ENCODE data around the gene RNF208.
A peak's percentile ranks its signal among the peaks of the same experiment; 100 is the strongest.

RNF208 gene

DNA sequence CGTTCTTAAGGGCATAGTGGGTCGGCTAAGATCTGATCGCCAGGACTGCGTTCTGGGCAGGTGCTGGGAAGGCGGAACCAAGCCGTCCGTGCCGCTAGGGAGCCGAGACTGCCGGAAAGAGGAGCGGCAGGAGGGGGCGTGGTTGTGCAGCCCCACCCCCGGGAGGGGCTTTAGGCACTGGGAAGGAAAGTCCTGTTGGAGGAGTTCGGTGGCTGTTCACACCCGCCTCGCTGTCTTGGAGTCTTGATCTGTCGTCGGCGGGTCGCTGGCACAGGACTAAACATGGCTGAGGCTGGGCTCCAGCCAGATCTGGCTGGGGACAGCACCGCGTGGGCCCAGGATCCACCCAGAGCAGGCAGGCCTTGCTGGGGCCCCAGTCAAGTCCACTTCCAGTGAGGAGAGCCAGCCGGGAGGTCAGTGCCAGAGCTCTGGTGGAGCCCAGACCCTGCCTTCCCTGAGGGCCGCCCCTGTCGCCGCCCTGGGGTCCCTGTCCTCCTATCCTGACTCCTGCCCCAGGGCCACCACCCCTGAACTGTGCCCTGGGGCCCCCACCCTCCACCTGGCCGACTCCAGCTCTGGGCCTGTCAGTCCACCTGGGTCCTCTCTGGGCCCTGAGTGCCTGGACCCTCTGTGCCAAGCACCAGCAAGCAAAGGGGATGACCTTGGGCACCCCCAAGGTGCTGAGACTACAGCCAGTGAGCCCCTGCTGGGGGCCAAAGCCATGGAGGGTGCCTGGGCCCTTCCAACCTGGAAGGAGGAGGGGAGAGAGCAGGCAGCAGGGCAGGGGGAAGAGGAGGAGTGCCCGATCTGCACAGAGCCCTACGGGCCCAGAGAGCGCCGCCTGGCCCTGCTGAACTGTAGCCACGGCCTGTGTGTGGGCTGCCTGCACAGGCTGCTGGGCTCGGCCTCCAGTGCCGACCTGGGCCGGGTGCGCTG, 4.5 kb downstream of the RNF208 start:
- Histone ChIP-seq H3K4ac (ENCODE audit: low read depth in 1 of 2, low read length in 2 of 2) (peak overlapping the region; percentile 32 to 42), H3K79me1 (replicated peaks; ENCODE audit: low read length, poor library complexity, severe bottlenecking) (peaks cover 3% of the 10 kb centered on the region), H3K9ac (ENCODE audit: low read length) (peak overlapping the region; percentile 60), H3K4me3 (ENCODE audit: insufficient read depth in 1 of 2, low read depth in 1 of 2, low read length in 2 of 2) (peak overlapping the region in 1 of 2 experiments; percentile 69), H3K4me1 (ENCODE audit: control insufficient read depth, insufficient read depth, low read depth, low read length) (peaks cover 53% of the 10 kb centered on the region), H3K4me2 (ENCODE audit: low read length, poor library complexity, severe bottlenecking) (no peak overlapping the region), H2AK5ac (ENCODE audit: low read length, severe bottlenecking) (no peak overlapping the region), H2AFZ (ENCODE audit: low read depth, low read length) (no peak overlapping the region), H3K18ac (ENCODE audit: low read depth in 1 of 2, low read length in 2 of 2) (peak overlapping the region; percentile 34 to 61), H2BK5ac (ENCODE audit: low read depth, low read length, poor library complexity, severe bottlenecking) (no peak overlapping the region), H3K23ac (ENCODE audit: low read length in 2 of 2) (peak overlapping the region in 1 of 2 experiments; percentile 23), H3K9me3 (ENCODE audit: control insufficient read depth, low read length) (no peaks in the 10 kb centered on the region), H3K36me3 (ENCODE audit: control insufficient read depth in 1 of 2, insufficient read depth in 2 of 2, low read depth in 1 of 2, low read length in 2 of 2) (peaks cover 5 to 50% of the 10 kb centered on the region in 2 experiments), H3K27ac (ENCODE audit: low read length, poor library complexity, severe bottlenecking) (no peak overlapping the region), H4K91ac (ENCODE audit: low read length) (peak overlapping the region; percentile 64), H3K14ac (ENCODE audit: low read length in 2 of 2) (peak overlapping the region in 1 of 2 experiments; percentile 35), H3K27me3 (ENCODE audit: control insufficient read depth in 1 of 2, insufficient read depth in 1 of 2, low read length in 2 of 2) (no peaks in the 10 kb centered on the region), H4K8ac (ENCODE audit: low read length) (peak overlapping the region; percentile 52), H2BK15ac (ENCODE audit: low read depth, poor library complexity, severe bottlenecking) (peak overlapping the region; percentile 97), H2BK12ac (ENCODE audit: low read length in 2 of 2) (peak overlapping the region in 1 of 2 experiments; percentile 73), H2BK120ac (ENCODE audit: low read depth, low read length) (no peak overlapping the region)
- 43% methylated on average over 36 of the region's 36 CpGs for WGBS
- peak; percentile 63 for DNase-seq

DNA sequence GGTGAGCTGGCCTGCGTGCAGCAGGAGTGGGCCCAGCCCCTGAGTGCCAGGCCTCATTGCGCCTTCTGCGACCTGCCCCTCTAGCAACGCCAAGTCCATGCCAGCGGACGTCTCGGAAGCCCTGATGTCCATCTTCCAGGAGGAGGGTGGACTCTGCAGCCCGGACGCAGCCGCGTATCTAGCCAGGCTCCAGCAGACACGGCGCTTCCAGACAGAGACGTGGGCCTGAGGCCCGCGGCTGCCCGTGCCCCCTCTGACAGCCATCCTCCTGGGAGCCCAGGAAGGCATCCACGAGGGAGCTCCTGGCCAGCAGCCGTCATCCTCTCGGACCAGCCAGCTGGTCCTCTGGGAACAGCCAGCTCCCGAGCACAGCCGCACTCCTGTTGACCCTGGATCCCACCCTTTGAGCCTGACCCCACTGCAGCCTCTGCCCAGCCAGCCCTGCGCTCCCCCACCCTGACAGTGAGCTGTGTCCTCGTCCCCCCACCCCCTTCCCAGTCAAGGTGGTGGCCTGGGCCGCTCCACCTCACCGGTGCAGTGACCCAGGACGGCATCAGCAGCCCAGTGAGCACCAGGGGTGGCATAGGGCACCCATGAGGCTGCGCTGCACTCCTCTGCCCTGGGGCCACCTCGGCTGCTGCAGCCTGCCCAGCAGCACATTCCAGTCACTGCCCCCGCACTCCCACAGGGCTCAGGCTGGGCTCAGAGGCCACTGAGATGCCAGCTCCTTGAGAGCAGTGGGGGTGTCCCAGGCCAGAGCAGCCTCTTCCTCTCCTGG, 5.7 kb downstream of the RNF208 start:
- Histone ChIP-seq H2AK5ac (ENCODE audit: low read length, severe bottlenecking) (no peak overlapping the region), H3K14ac (ENCODE audit: low read length in 2 of 2) (no peak overlapping the region), H3K4me2 (ENCODE audit: low read length, poor library complexity, severe bottlenecking) (no peak overlapping the region), H3K27me3 (ENCODE audit: control insufficient read depth in 1 of 2, insufficient read depth in 1 of 2, low read length in 2 of 2) (no peaks in the 10 kb centered on the region), H2BK5ac (ENCODE audit: low read depth, low read length, poor library complexity, severe bottlenecking) (no peak overlapping the region), H3K4me1 (ENCODE audit: control insufficient read depth, insufficient read depth, low read depth, low read length) (peaks cover 45% of the 10 kb centered on the region), H3K18ac (ENCODE audit: low read depth in 1 of 2, low read length in 2 of 2) (no peak overlapping the region), H2AFZ (ENCODE audit: low read depth, low read length) (no peak overlapping the region), H4K91ac (ENCODE audit: low read length) (no peak overlapping the region), H3K4me3 (ENCODE audit: insufficient read depth in 1 of 2, low read depth in 1 of 2, low read length in 2 of 2) (no peak overlapping the region), H3K9me3 (ENCODE audit: control insufficient read depth, low read length) (no peaks in the 10 kb centered on the region), H3K36me3 (ENCODE audit: control insufficient read depth in 1 of 2, insufficient read depth in 2 of 2, low read depth in 1 of 2, low read length in 2 of 2) (peaks cover 5 to 62% of the 10 kb centered on the region in 2 experiments), H3K79me1 (replicated peaks; ENCODE audit: low read length, poor library complexity, severe bottlenecking) (peaks cover 3% of the 10 kb centered on the region), H2BK120ac (ENCODE audit: low read depth, low read length) (no peak overlapping the region), H3K23ac (ENCODE audit: low read length in 2 of 2) (no peak overlapping the region), H2BK15ac (ENCODE audit: low read depth, poor library complexity, severe bottlenecking) (no peak overlapping the region), H3K4ac (ENCODE audit: low read depth in 1 of 2, low read length in 2 of 2) (no peak overlapping the region), H4K8ac (ENCODE audit: low read length) (no peak overlapping the region), H3K27ac (ENCODE audit: low read length, poor library complexity, severe bottlenecking) (no peak overlapping the region), H3K9ac (ENCODE audit: low read length) (no peak overlapping the region), H2BK12ac (ENCODE audit: low read length in 2 of 2) (no peak overlapping the region)
- DNase-seq: no peak
- WGBS: 98% methylated on average over 30 of the region's 30 CpGs

DNA sequence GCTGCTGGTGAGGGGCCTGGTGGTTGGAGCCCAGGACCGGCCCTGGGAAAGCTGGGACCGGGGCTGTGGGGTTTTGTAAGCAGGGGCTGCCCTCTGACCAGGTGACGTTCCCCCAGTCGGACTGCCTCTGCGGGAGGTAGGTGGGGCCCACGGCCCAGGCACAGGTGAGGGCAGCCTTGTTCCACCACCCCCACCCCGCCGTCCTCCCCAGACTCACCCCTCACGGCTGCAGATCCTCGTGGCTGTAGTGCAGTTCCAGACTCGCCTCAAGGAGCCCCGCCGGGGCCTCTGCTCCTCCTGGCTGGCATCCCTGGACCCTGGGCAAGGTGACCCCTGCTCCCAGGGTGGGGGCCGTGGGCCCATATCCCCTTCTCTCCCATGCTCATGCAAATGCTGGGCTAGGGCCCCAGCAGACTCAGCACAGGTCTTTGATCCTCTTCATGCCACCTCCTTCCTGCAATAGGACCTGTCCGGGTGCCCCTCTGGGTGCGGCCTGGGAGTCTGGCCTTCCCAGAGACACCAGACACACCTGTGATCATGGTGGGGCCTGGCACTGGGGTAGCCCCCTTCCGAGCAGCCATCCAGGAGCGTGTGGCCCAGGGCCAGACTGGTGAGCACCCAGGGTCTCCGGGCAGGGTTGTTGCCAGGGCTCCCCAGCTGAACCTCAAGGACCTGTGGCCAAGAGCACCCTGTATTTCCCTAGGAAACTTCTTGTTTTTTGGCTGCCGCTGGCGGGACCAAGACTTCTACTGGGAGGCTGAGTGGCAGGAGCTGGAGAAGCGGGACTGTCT, 6.6 kb downstream of the RNF208 start:
- Histone ChIP-seq H3K14ac (ENCODE audit: low read length in 2 of 2) (no peak overlapping the region), H3K27me3 (ENCODE audit: control insufficient read depth in 1 of 2, insufficient read depth in 1 of 2, low read length in 2 of 2) (no peaks in the 10 kb centered on the region), H2BK120ac (ENCODE audit: low read depth, low read length) (no peak overlapping the region), H3K27ac (ENCODE audit: low read length, poor library complexity, severe bottlenecking) (no peak overlapping the region), H3K79me1 (replicated peaks; ENCODE audit: low read length, poor library complexity, severe bottlenecking) (peaks cover 3% of the 10 kb centered on the region), H3K4me3 (ENCODE audit: insufficient read depth in 1 of 2, low read depth in 1 of 2, low read length in 2 of 2) (no peak overlapping the region), H2AFZ (ENCODE audit: low read depth, low read length) (no peak overlapping the region), H2BK15ac (ENCODE audit: low read depth, poor library complexity, severe bottlenecking) (no peak overlapping the region), H3K9me3 (ENCODE audit: control insufficient read depth, low read length) (no peaks in the 10 kb centered on the region), H4K91ac (ENCODE audit: low read length) (no peak overlapping the region), H3K4me1 (ENCODE audit: control insufficient read depth, insufficient read depth, low read depth, low read length) (peaks cover 38% of the 10 kb centered on the region), H3K9ac (ENCODE audit: low read length) (no peak overlapping the region), H2BK5ac (ENCODE audit: low read depth, low read length, poor library complexity, severe bottlenecking) (no peak overlapping the region), H2AK5ac (ENCODE audit: low read length, severe bottlenecking) (no peak overlapping the region), H3K18ac (ENCODE audit: low read depth in 1 of 2, low read length in 2 of 2) (no peak overlapping the region), H3K4me2 (ENCODE audit: low read length, poor library complexity, severe bottlenecking) (no peak overlapping the region), H3K23ac (ENCODE audit: low read length in 2 of 2) (no peak overlapping the region), H2BK12ac (ENCODE audit: low read length in 2 of 2) (no peak overlapping the region), H3K36me3 (ENCODE audit: control insufficient read depth in 1 of 2, insufficient read depth in 2 of 2, low read depth in 1 of 2, low read length in 2 of 2) (peaks cover 5 to 69% of the 10 kb centered on the region in 2 experiments), H4K8ac (ENCODE audit: low read length) (no peak overlapping the region), H3K4ac (ENCODE audit: low read depth in 1 of 2, low read length in 2 of 2) (no peak overlapping the region)
- WGBS: 97% methylated on average over 22 of the region's 22 CpGs
- DNase-seq: no peak
